NCI-H2227 (cell line): ENCODE results near the gene OR2AG1.

ENCODE experiments used
- DNase-seq: peaks from one replicate; lab custom pipeline; 2025; ENCODE audit not compliant: unreplicated experiment; lab: John Stamatoyannopoulos, UW

OR2AG1 gene, protein sequence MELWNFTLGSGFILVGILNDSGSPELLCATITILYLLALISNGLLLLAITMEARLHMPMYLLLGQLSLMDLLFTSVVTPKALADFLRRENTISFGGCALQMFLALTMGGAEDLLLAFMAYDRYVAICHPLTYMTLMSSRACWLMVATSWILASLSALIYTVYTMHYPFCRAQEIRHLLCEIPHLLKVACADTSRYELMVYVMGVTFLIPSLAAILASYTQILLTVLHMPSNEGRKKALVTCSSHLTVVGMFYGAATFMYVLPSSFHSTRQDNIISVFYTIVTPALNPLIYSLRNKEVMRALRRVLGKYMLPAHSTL

GRCh38 chr11:6782720-6783119 is at the start of gene OR2AG1:
OR2AG1 (plus strand) TSS chr11:6783020; CDS start chr11:6785038, 2,018 bp downstream.
- no peak for DNase-seq

DNA sequence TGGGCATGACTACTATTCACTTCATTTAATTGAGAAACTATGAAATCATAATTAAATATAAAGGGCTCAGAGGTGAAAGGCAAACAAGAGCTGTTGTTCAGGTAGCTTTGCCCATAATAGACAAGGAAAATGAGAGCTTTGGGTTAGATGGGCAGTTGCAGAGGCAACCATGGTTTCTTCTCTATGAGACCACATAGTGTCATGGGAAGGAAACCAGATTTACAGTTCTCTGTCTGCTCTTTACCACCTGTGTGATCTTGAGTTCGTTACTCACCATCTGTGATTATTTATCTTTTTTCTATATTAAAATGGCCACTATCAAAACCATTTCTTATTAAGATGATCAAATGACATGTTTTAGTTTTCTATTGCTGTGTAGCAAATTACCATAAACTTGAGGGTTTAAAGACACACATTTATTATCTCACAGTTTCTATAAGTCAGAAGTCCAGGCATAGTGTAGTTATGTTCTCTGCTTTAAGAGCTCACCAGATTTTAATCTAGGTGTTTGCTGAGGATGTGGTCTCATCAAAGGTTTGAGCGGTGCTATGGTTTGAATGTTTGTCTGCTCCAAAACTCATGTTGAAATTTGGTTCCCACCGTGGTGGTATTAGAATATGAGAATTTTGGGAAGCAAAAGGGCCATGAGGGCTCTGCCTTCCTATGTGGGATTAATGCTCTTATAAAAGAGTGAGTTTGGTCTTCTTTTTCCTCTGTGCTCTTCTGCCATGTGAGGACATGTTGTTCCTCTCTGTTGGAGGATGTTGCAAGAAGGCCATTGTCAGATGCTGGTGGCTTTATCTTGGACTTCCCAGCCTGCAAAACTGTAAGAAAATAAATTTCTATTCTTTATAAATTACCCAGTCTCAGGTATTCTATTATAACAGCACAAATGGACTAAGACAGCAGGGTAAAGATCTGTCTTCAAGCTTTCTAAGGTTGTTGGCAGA is 49.2 kb upstream of the OR2AG1 start:
- DNase-seq = no peak

DNA sequence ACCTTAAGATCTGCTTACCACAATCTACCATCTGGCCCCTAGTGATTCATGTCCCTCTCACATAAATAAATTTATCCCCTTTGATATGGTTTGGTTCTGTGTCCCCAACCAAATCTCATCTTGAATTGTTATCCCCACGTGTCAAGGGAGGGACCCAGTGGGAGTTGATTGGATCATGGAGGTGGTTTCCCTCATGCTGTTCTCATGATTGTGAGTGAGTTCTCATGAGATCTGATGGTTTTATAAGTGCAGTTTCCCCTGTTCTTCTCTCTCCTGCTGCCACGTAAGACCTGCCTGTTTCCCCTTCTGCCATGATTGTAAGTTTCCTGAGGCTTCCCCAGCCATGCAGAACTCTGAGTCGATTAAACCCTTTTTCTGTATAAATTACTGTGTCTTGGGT is 48.2 kb upstream of the OR2AG1 start:
- no peak for DNase-seq

GRCh38 chr11:6735306-6735705 is 47.5 kb upstream of the OR2AG1 start:
- no peak for DNase-seq

GRCh38 chr11:6736495-6737121 is 46.2 kb upstream of the OR2AG1 start:
- DNase-seq = no peak

- peak; percentile 48 for DNase-seq
These were observed 44.9 kb upstream of the OR2AG1 start for GRCh38 chr11:6737872-6738466.

DNA sequence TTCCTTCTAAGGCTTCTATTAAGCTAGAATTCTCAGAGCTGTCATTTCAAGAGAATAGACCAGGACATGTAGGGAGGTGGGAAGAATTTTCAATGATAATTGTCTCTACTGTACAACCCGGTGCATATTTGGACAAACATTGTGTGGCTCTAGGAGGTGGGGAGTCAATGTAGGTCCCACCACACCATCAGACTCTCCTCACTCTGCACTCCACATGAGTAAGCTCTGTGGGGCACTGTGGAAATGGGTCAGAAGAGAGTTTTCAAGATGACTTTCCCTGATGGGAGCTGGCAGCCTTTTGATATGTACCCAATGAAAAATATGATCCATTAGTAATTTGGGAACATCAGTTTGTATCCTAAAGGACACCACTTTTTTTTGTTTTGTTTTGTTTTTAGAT is 44.2 kb upstream of the OR2AG1 start:
- no peak for DNase-seq

- no peak for DNase-seq
These were observed 40.6 kb upstream of the OR2AG1 start for GRCh38 chr11:6742260-6742659.

GRCh38 chr11:6745018-6745417 is 37.8 kb upstream of the OR2AG1 start:
- DNase-seq = no peak

- DNase-seq = no peak
These were observed 37.3 kb upstream of the OR2AG1 start for GRCh38 chr11:6745465-6746015.

DNA sequence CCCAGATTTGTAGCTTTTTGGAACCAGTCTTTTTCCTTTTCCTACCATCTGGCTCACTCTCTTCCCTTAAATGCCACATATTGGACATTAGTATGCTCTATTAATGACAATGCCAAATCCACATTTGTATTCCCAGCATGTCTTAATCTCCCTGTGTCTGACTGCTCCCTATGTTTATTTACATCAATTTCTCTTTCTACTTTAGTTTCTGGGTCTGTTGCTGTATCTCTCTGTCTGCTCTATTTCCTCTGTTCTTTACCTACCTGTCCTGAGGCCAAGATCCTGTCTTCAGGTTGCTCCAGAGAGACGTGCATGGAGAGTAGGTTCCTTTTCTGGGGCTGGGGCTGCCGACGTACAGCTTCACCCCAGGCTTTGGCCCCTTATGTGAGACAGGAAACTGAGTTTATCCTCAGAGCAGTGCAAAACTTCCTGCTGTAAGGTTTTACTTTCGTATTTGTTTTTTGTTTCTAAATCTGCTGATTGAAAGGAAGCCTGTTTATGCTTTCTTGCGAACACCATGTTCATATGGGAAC is 36.7 kb upstream of the OR2AG1 start:
- DNase-seq = no peak

GRCh38 chr11:6746626-6747025 is 36.2 kb upstream of the OR2AG1 start:
- no peak for DNase-seq

DNA sequence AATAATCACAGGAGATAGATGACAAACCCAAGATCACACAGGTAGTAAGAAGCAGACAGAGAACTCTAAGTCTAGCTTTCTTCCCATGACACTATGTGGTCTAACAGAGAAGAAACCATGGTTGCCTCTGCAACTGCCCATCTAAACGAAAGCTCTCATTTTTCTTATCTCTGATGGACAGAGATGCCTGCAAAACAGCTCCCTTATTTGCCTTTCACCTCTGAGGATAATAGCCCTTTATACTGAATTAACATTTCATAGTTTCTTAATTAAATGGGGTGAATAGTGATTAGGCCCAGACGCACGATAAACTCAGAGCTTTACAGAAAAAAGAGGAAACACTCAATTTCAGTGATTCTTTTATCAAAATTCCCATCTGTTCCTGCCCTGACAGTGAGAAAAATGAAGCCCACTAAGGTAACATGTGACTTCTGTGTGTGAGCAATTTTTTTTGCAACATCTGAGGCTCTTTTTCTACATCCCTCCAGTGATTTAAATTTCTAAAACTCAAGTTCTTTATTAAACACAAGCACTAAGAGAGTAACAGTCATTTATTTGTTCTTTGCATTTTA is 35.6 kb upstream of the OR2AG1 start:
- DNase-seq = no peak

DNA sequence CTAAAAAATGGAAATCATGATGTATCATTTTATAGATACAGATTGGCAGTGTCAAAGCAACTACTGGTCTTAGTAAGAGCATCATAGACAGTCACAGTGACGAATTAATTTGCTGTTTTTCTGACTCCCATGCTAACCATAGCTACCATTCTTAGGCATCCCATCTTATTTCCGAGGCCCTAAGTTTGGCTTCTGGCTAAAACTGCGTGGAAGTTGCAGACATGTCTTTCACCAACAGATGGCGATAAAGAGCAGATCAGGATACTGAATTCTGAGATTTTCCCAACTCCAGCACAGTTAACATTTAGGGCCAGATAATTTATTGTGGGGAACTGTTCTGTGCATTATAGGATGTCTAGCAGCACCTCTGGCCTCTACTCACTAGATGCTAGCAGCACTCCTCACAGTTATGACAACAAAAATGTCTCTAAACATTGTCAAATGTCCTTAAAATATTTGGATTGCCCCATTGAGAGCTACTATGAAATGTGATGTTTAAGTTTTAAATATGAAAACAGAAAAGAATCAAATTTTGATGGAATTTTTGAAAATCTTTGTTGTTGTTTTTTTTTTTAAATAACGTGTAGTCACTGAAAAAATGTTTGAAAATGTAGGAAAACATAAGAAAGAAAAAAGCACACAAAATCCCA is 27.4 kb upstream of the OR2AG1 start:
- peak; percentile 65 for DNase-seq

DNA sequence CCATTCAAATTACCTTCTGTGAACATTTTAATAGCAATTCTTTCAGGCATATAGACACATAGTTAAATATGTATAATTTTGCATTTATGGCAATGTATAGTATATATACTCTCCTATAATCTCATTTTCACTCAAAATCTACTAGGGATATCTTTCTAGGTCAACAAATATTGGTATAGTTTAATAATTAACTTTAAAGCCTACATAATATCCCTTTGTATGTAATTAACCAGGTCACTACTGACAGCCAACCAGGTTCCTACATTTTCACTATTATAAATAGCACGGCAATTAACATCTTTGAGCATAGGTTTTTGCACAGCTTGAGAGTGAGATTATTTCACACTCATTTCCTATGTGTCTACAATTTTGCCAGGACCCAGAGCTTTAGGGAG is 26.9 kb upstream of the OR2AG1 start:
- no peak for DNase-seq

- peak; percentile 41 for DNase-seq
These were observed 25.4 kb upstream of the OR2AG1 start for GRCh38 chr11:6757373-6757967.

GRCh38 chr11:6771926-6772893 is 10.6 kb upstream of the OR2AG1 start, which contains the start of gene OR2AG2:
OR2AG2 (minus strand) TSS chr11:6771976; CDS start chr11:6768957, 3,019 bp downstream.
- no peak for DNase-seq

DNA sequence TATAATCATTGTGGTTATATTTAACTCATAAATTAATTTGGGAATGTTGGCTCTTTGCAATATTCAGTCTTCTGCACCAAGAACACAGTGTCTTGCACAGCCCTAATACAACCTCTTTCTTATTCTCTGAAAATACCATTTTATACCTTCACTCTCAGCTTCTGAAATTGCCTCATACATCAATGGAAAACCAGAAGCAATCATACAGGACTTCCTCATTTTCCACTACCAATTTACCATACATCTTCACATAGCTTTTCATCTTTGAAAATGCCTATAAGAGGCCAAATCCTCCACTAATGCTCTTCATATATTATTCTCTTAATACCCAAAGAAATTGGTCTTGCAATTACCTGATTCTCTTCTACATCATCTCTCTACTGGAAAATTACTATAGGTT is 4.3 kb upstream of the OR2AG1 start:
- no peak for DNase-seq
